ENCODE measurements around the gene NAP1L1.
A peak's percentile ranks its signal among the peaks of the same experiment; 100 is the strongest.

Gene NAP1L1

DNA sequence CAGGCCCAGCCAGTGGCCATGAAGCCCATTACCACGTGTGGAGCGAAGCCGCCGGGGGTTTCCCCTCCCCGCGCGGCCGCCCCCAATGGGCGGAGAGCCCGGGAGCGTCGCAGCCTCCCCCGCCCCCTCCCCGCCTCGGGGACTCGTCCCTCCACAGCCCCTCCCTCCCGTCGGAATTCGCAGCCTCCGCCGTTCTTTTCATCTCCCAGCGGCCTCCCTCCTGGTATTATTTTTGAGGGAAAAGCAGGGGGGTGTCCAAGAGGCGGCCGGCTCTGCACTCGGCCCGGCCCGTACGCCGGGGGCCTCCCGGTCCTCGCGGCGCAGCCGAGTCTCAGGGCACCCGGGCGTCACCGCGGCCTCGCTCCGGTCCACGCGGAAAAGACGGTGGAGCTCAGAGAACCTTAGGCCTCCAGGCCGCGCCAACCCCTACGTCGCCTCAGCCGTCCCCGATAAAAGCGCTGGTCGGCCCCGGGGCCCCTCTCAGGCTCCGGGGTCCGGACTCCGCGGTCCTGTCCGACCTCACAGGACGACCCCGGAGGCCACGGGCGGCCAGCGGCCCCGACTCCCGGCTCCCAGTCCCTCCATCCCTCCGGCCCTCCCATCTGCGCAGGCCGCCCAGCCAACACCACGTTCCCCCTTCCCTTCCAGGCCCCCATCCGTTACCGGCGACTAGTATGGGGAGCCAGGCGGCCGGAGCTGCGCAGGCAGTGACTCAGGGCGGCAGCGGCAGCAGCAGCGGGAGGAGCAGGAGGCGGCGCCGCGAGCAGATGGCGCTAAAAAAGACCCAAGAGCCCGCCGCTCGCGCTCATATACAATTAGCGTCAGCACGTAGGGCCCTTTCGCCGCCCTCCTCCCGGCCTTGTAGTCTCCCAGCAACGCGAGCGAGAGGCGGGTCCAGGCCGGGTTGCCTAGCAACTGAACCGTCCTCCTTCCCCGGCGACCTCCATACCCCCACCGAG lies at the start of gene NAP1L1:
NAP1L1 (minus strand) TSS at position 782 of the 959 bp plus-strand sequence. CDS start 10,466 bp downstream, outside the sequence.
- peak; percentile 99 for DNase-seq (ENCODE audit: low read depth, low spot score)

DNA sequence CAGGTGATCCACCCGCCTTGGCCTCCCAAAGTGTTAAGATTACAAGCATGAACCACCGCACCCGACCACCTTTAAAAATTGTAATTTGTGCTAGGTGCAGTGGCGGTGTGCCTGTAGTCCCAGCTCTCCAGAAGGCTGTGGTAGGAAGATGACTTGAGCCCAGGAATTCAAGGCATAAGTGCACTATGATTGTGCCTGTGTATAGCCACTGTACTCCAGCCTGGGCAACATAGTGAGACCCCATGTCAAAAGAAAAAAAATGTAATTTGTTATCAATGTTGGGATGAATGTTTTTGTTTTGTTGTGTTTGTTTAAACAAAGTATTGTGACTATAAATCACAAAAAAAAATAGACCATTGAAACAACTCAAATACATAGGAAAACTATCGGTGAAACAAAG lies 43.1 kb upstream of the NAP1L1 start:
- DNase-seq (ENCODE audit: low read depth, low spot score) = no peak

DNA sequence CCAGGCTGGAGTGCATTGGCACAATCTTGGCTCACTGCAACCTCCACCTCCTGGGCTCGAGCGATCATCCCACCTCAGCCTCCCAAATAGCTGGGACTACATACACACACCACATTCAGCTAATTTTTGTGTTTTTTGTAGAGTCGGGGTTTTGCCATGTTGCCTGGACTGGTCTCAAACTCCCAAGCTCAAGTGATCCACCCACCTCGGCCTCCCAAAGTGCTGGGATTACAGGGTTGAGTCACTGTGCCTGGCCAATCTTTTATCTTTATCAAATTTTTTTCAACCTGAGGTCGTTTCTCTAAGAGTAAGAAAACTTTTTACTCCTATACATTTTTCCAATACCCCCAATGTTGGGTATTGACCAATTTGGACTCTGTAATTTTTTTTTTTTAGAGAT lies 40.0 kb upstream of the NAP1L1 start:
- no peak for DNase-seq (ENCODE audit: low read depth, low spot score)

DNA sequence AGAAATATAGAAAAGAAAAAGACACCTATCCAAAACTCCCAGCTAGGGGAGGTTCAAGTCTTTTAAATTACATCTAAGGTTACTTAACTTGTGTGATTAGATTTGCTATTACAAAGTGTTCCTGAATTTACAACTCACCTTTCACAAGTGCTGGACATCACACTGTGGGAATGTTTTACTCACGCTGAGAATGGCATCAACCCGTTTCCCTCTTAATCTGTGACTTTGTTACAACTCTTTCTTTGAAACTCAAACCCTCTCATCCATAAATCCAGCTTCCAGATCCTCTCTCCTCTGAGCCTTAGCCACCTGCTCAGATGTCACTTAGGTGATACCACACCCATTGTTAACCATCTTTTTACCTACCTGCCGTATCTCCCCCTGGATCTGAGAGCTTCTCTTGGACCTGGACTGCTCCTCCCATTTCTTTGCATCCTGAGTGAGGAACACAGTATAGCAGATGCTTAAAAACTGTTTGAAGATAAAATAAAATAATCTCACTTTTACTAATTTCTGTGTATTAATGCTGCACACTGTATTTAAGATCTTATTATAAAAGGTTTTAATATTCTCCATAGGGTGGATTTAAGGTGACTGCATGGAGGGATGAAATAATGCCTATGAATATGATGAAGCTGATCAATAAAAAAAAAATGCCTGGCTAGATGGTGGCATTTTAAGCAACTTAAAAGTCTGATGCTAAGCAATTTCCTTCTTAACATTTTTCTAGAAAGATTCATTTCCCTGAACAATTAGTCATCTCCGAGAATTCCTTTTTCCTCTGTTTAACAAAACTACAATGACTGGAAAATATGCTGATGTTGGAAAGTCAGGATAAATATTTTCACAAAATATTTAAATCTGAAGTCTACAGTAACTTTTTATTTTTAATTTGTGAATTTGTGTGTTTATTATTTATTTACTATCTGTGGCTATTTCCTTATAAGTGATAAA lies 39.1 kb upstream of the NAP1L1 start:
- no peak for DNase-seq (ENCODE audit: low read depth, low spot score)

DNA sequence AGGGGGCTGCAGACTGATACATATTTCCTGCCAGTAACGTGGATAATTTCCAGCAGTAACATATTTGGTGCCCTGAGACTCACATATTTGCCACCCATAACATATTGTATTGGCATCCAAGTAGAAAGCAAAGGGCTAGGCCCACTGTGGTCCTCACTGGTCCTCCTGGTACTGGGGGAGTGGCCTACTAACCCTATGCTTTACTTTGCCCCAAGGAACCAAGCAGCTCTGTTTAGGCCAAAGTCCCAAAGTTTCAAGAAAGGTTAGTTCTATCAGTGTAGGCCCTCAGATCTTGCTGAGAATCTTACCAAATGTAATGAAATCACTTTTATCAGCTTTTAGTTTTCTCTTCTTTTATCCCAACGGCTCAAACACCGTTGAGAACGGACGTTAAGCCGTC lies 35.4 kb upstream of the NAP1L1 start:
- no peak for DNase-seq (ENCODE audit: low read depth, low spot score)

DNA sequence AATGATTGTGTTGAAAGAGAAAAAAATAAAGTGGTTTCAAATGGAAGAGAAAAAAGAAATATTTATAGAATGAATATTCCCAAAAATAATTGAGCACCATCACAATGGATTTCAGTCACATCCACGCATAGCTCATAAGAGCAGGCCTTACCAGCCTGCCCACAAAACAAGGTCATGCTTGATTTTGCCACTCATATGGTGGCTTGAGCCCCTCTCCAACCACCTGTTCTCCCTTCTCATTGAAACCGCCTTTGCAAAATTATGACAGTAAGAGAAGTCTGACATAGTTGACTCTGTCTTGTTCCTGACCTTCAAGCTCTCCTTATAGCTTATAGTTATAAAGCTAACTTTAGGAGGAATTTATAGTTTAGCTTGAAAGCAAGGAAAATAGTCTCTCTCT lies 33.3 kb upstream of the NAP1L1 start:
- no peak for DNase-seq (ENCODE audit: low read depth, low spot score)

DNA sequence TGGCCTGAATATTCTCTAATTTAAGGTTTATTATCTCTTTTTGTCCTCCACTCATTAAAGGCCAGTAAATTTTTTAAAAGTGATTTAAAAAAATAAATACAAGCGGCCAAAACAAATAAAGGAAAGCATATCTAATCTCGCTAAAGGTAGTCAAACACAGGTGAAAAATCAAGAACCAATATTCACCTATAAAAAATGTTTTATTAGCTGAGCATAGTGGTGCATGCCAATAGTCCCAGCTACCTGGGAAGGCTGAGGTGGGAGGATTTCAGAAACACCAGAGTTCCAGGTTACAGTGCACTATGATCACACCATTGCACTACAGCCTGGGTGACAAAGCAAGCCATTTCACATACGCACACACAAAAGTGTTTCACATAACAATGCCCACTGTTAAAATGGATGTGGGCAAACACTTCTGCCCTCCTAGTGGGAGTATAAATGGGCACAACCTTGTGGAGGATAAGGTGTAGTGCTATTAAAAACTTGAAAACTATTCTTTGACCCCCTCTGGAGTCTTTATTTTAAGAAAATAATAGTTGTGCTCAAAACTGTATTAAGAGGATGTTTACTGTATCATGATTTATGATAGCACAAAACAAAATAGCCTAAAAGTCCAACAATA lies 32.7 kb upstream of the NAP1L1 start:
- no peak for DNase-seq (ENCODE audit: low read depth, low spot score)

- no peak for DNase-seq (ENCODE audit: low read depth, low spot score)
These were observed 29.6 kb upstream of the NAP1L1 start for GRCh38 chr12:76113800-76114757.

DNA sequence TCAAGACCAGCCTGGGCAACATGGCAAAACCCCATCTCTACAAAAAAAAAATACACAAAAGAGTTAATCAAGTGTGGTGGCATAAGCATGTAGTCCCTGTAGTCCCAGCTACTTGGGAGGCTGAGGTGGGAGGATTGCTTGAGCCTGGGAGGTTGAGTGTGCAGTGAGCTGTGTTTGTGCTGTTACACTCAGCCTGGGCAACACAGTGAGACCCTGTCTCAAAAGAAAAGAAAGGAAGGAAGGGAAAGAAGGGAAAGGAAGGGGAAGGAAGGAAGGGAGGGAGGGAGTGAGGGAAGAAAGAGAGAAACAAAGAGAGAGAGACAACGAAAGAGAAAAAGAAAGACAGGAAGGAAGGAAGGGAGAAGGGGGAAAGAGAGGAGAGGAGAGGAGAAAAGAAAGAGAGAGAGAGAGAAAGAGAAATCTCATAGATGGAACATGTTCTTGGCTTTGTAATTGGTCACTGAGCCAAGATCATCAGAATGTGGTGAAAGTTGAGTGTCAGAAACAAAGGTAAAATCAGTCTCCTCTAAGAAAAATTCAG lies 26.8 kb upstream of the NAP1L1 start:
- no peak for DNase-seq (ENCODE audit: low read depth, low spot score)

GRCh38 chr12:76109879-76110278 lies 25.4 kb upstream of the NAP1L1 start:
- no peak for DNase-seq (ENCODE audit: low read depth, low spot score)

DNA sequence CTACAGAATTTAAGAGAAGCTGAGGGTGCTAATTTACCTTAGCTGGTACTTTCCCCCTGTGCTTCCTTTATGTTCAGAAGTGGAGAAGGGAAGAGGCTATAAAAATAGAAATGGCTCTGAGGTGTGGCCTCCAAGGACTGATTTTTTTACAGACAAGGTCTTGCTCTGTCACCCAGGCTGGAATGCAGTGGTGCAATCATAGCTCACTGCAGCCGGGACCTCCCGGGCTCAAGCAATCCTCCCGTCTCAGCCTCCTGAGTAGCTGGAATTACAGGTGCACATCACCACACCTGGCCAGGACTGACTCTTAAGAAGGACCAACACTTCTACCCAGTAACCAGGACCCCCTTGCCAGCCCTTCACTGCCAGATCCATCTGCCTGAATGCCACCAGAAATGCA lies 23.9 kb upstream of the NAP1L1 start:
- DNase-seq (ENCODE audit: low read depth, low spot score) = no peak

- DNase-seq (ENCODE audit: low read depth, low spot score) = no peak
These were observed 22.1 kb upstream of the NAP1L1 start for GRCh38 chr12:76106631-76107030.

GRCh38 chr12:76103958-76104357 lies 19.5 kb upstream of the NAP1L1 start:
- no peak for DNase-seq (ENCODE audit: low read depth, low spot score)

GRCh38 chr12:76101739-76102385 lies 17.4 kb upstream of the NAP1L1 start:
- peak; percentile 57 for DNase-seq (ENCODE audit: low read depth, low spot score)

DNA sequence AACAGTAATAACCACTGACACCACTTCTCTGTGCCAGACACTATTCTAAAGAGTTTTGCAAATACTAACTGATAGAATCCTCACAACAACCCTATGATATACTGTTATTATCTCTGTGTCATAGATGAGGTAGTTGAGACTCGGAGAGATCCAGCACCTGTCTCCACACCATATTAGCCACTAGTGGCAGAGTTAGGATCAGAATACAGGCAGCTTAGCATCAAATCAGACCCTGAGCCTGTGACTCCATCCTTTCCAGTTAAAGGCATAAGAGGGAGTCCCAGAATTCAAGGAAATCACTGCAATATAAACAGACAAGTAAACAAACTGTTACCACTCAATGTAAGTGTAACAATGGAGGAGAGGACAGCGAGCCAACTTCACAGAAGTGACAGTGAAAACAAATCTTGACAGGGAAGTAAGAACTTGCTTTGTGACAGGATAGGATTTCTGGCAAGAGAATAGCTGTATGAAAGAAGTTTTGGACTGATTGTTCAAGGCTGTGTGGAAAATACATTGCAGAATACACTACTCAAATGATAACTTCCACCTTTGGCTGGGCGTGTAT lies 11.7 kb upstream of the NAP1L1 start:
- DNase-seq (ENCODE audit: low read depth, low spot score) = no peak

- DNase-seq (ENCODE audit: low read depth, low spot score) = no peak
These were observed 10.3 kb upstream of the NAP1L1 start for GRCh38 chr12:76094754-76095153.

DNA sequence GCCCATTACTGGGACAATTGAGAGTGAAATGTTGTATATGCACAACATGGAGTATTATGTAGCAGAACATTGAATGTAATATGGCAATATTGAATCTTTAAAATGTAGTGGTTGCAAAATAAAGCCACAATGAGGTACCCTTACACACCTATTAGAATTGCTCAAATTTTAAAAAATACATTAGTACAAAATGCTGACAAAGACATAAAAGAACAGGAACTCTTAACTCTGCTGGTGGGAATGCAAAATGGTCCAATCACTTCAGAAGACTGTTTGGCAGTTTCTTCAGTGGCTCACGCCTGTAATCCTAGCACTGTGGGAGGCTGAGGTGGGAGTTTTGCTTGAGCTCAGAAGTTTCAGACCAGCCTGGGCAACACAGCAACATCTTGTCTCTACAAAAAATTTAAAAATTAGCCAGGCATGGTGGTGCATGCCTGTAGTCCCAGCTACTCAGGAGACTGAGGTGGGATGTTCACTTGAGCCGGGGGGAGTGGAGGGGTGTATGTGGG lies 6.8 kb upstream of the NAP1L1 start:
- no peak for DNase-seq (ENCODE audit: low read depth, low spot score)

DNA sequence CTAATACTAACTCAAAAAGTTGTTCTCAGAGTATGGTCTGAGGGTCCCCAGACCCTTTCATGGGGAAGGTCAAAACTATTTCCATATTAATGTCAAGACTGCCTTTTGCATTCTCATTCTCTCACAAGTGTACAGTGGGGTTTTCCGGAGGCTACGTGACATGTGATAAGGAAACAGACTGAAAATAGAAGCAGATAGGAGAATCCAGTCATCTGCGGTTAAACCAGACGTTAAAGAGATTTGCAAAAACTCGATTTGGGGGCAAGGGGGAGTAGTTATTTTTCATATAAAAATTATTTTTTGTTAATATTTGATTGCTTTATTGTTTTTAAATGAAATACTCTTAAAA lies 1.0 kb upstream of the NAP1L1 start:
- DNase-seq (ENCODE audit: low read depth, low spot score) = no peak

DNA sequence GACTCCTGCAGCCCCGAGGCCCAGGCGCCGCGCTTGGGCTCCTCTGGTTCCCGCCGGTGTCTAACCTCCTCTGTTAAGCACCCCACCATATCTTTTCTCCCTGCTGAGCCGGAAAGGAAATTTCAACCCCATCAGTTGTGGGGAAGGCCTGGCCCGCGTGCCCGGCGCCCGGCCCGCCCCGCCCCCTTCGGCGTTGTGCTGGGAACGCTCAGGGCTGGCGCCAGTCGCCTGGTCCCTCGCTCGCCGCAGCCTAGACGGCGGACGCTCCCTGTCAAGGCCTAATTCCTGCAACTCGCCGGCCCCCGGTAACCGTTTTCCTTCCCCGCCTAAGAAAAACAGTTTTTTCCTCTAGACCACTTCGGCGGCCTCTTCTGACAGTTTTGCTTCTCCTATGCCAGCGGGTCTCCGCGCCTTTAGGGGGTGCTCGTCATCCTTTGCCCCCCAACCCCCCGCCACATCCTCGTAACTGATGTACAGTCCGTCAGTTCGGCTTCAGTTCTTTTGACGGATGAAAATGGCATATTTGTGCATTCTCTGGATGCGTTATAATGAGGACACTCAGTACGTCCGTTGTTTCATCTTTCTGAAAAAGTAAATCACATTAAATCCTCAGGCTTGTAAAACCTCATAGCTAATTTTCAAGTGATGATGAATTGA lies 506 bp upstream of the NAP1L1 start:
- DNase-seq (ENCODE audit: low read depth, low spot score) = no peak

Data from ELF-1 (cell line).